Transverse colon (tissue), 4 donors: Measurements from ENCODE around the gene GSC2.

ENCODE experiments used
- CTCF ChIP-seq, 5 experiments: fragments of 200-600 bp in 3 of 5; fragments of 450-650 bp in 2 of 5; sonication (generic) in 3 of 5; IDR thresholded peaks; 1 replicate in 2 of 5; 2 replicates in 3 of 5; pipeline ENCODE4 v1.5.1; 2016 to 2017; ENCODE audit warnings: antibody characterized with exemption in 5 of 5, inconsistent platforms in 3 of 5, mild to moderate bottlenecking in 2 of 5, moderate library complexity in 1 of 5
- EP300 ChIP-seq: sonication (generic); formaldehyde crosslinking; IDR thresholded peaks from one replicate; pipeline ENCODE4 v1.6.1; 2017; ENCODE audit warnings: antibody characterized with exemption, low read depth
- POLR2AphosphoS5 ChIP-seq, 3 donors: sonication (generic); formaldehyde crosslinking; IDR thresholded peaks; one replicate each; pipeline ENCODE4 v1.6.1; 2016; ENCODE audit warnings: antibody characterized with exemption in 3 of 3

GRCh38 chr22:19142394-19142793 lies 7.7 kb downstream of the GSC2 start:
- TF ChIP-seq CTCF (IDR thresholded peaks at IDR 0.05) (no peak), EP300 (no peak), POLR2AphosphoS5 (IDR thresholded peaks at IDR 0.05) (no peak)
